Breast epithelium (tissue), 4 donors: ENCODE measurements around the gene STARD10. TPM values are rescaled to one million over a fixed set of nuclear protein-coding genes. Genes with fewer than 3 reads are reported as not detected.

ENCODE experiments used
- DNase-seq, 2 donors: peaks; one replicate each; pipeline ENCODE4 v3.0.0-alpha.2; 2019; ENCODE audit warnings: low spot score in 2 of 2
- H3K27ac ChIP-seq, 2 donors: fragments of 200-600 bp; sonication (generic) in 1 of 2; one replicate each; pipeline ENCODE4 v1.5.1; 2016 to 2019; ENCODE audit warnings: mild to moderate bottlenecking in 1 of 2
- H3K27me3 ChIP-seq, 2 donors: fragments of 200-600 bp; sonication (generic) in 1 of 2; one replicate each; pipeline versions ENCODE4 v1.5.1 to v1.6.0; 2017 to 2019; ENCODE audit warnings: control low read depth in 1 of 2, mild to moderate bottlenecking in 1 of 2
- H3K36me3 ChIP-seq: fragments of 200-600 bp; one replicate; pipeline ENCODE4 v1.5.1; 2019
- H3K4me1 ChIP-seq, 2 donors: fragments of 200-600 bp; sonication (generic); one replicate each; pipeline ENCODE4 v1.5.1; 2016 to 2019; ENCODE audit warnings: control low read depth in 1 of 2
- H3K4me3 ChIP-seq, 3 donors: fragments of 200-600 bp; sonication (generic); 1 replicate in 2 of 3; 2 replicates in 1 of 3; pipeline ENCODE4 v1.5.1; 2016 to 2019; ENCODE audit warnings: mild to moderate bottlenecking in 3 of 3, moderate library complexity in 2 of 3
- H3K9me3 ChIP-seq, 2 donors: fragments of 200-600 bp; sonication (generic) in 1 of 2; one replicate each; pipeline ENCODE4 v1.5.1; 2016 to 2019; ENCODE audit warnings: control low read depth in 1 of 2
- POLR2A ChIP-seq: fragments of 450-650 bp; IDR thresholded peaks from one replicate; pipeline ENCODE4 v1.6.1; 2016; ENCODE audit warnings: antibody characterized with exemption, mild to moderate bottlenecking, moderate library complexity
- POLR2AphosphoS5 ChIP-seq, 3 donors: sonication (generic); formaldehyde crosslinking; IDR thresholded peaks; one replicate each; pipeline ENCODE4 v1.6.1; 2017; ENCODE audit warnings: antibody characterized with exemption in 3 of 3
- intact Hi-C: fragments of 100-400 bp; cut with DNase I; formaldehyde crosslinking; loops from one replicate; pipeline ENCODE4 v1.15.1; 2023; ENCODE audit warnings: low total_unique reads
- total RNA-seq, 3 donors: library from RNA; depleted of rRNA; stranded (reverse); fragments of >200 nt; gene quantifications; one replicate each; pipeline ENCODE4 v1.1.0, GENCODE V29; 2016
- TF ChIP-seq, protein P1 (sequence below), 3 donors: fragments of 450-650 bp; IDR thresholded peaks; one replicate each; pipeline ENCODE4 v1.5.1; 2016 to 2017; ENCODE audit warnings: antibody characterized with exemption in 3 of 3, mild to moderate bottlenecking in 3 of 3, moderate library complexity in 3 of 3

The STARD10 gene
- total RNA-seq, 3 donors from 2014 or later = 20.6 to 117 (median 93.7) TPM

DNA sequence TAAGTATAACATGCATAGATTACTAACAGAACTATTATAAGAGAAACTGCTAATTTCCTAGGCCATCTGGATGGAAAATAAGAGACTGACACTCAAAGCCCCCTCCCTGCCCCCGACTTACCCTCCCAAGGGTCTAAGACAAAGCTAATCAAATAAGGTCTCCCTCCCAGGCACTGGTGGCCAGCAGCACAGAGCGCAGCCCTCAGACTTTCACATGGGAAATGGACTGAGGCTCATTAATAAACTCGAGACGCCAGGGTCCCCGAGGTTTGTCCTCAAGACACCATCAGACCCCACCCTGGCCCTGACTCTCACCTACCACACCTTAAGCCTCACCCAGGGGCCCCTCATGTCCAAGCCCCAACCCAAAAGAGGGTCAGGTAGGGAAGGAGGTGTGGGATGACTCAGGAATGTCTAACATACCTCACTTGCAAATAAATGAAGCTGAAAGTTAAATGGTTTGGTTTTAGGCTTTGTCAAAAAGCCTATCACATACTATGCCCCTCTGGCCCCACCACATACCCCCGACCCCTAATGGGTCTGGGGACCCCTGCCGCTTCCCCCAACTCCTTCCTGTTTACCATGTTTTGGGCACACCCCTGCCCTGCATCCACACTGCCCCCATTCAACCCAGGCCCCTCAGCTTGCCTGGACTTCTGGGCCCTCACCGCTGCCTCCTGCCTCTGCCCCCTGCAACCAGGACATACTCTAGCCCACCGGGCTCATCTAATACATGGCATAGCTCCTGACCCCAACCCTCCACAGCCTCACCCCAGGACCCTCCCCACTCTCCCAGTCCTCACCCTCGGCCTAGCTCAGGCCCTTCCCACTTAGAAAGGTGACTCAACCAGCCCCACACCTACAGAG lies 53.1 kb downstream of the STARD10 start:
- no peak for DNase-seq
- H3K4me1 ChIP-seq = no peaks in the 10 kb centered on the region
- TF ChIP-seq POLR2AphosphoS5 (IDR thresholded peaks at IDR 0.05) (no peak), POLR2A (no peak)
- TF ChIP-seq, protein P1, sequence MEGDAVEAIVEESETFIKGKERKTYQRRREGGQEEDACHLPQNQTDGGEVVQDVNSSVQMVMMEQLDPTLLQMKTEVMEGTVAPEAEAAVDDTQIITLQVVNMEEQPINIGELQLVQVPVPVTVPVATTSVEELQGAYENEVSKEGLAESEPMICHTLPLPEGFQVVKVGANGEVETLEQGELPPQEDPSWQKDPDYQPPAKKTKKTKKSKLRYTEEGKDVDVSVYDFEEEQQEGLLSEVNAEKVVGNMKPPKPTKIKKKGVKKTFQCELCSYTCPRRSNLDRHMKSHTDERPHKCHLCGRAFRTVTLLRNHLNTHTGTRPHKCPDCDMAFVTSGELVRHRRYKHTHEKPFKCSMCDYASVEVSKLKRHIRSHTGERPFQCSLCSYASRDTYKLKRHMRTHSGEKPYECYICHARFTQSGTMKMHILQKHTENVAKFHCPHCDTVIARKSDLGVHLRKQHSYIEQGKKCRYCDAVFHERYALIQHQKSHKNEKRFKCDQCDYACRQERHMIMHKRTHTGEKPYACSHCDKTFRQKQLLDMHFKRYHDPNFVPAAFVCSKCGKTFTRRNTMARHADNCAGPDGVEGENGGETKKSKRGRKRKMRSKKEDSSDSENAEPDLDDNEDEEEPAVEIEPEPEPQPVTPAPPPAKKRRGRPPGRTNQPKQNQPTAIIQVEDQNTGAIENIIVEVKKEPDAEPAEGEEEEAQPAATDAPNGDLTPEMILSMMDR (IDR thresholded peaks at IDR 0.05) = no peak
- intact Hi-C loops = no loop called here
- no peaks in the 10 kb centered on the region for H3K27me3 ChIP-seq
- no peak overlapping the region for H3K4me3 ChIP-seq
- no peaks in the 10 kb centered on the region for H3K36me3 ChIP-seq
- H3K9me3 ChIP-seq = no peaks in the 10 kb centered on the region
- peak overlapping the region in 1 of 2 donors; percentile 48 for H3K27ac ChIP-seq

DNA sequence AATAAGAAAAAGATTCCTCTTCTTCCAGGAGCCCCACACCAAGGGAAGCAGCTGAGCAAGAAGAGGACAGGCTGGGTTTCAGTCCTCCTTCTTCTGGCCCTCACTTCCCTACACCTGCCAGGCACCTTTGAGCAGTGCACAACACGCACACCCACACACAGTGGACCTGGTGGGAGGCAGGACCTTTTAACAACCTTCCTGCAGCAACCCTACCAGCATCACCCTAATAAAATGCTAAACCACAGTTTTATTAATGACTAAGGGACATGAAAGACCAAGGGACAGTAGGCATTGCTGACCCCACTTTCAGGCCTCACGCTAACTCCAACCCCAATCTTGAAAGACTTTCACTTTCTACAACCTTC lies 53.8 kb downstream of the STARD10 start:
- no peak for DNase-seq
- no peak overlapping the region for H3K27ac ChIP-seq
- TF ChIP-seq, protein P1 (IDR thresholded peaks at IDR 0.05) = no peak
- TF ChIP-seq POLR2A = no peak
- no peak for TF ChIP-seq POLR2AphosphoS5 (IDR thresholded peaks at IDR 0.05)
- no peaks in the 10 kb centered on the region for H3K36me3 ChIP-seq
- no peaks in the 10 kb centered on the region for H3K9me3 ChIP-seq
- no peaks in the 10 kb centered on the region for H3K4me1 ChIP-seq
- intact Hi-C loops = no loop called here
- no peak overlapping the region for H3K4me3 ChIP-seq
- no peaks in the 10 kb centered on the region for H3K27me3 ChIP-seq

- H3K27me3 ChIP-seq = no peaks in the 10 kb centered on the region
- H3K4me1 ChIP-seq = no peaks in the 10 kb centered on the region
- H3K36me3 ChIP-seq = no peaks in the 10 kb centered on the region
- no peak overlapping the region for H3K4me3 ChIP-seq
- no peak for DNase-seq
- peak overlapping the region in 1 of 2 donors; percentile 74 for H3K27ac ChIP-seq
- TF ChIP-seq POLR2A (no peak), POLR2AphosphoS5 (IDR thresholded peaks at IDR 0.05) (no peak)
- TF ChIP-seq, protein P1 (IDR thresholded peaks at IDR 0.05) = no peak
- H3K9me3 ChIP-seq = no peaks in the 10 kb centered on the region
- intact Hi-C loops = no loop called here
Observed at GRCh38 chr11:72739240-72740059, 54.4 kb downstream of the STARD10 start.

DNA sequence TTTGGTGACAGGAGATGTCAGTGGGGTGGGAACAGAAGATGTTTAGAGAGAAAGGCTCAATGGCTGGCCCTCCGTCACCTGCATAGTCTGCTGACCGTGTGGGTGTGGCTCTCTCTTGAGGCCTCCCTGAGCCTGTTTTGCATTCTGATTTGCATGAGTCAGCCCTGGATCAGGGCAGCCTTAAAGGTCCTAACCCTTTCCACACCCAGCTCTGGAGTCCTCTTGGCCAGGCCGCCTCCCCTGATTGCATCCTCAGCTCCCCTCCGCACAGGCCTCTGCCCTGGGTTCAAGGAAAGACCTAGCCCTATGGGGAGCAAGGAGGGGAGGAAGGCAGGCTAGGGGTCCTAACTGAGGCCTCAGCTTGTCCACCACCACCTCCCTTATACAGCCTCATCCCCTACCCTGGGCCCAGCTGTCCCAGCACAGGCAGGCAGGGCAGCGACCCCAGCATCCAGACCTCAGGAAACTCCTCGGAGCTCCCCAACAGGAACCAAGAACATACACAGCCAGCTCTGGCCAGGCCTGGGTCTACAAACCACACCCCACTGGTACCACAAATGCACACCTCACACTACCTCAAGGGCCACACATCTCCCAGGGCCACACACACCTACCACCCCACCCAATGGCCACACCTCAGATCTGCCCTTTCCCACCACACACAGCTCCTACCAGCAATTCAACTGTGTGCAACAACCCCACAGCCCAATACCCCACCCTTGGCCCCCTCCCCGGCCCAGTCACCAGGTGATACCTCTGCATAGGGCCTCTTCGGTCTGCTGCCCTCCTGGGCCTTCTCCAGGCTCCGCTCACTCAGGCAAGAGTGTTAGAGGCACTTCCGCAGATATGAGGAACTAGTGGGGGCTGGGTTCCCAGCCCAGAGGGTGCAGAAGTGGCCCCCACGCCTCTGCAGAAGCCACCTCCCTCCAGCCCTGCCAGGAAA lies 55.4 kb downstream of the STARD10 start:
- H3K4me1 ChIP-seq = no peaks in the 10 kb centered on the region
- no peak for DNase-seq
- no peak for TF ChIP-seq POLR2A
- TF ChIP-seq, protein P1 (IDR thresholded peaks at IDR 0.05) = no peak
- no peak for TF ChIP-seq POLR2AphosphoS5 (IDR thresholded peaks at IDR 0.05)
- no peaks in the 10 kb centered on the region for H3K27me3 ChIP-seq
- H3K9me3 ChIP-seq = no peaks in the 10 kb centered on the region
- H3K27ac ChIP-seq = peak overlapping the region; percentile 36 to 74
- no peaks in the 10 kb centered on the region for H3K36me3 ChIP-seq
- H3K4me3 ChIP-seq = peak overlapping the region; percentile 1 to 21 (median 19)
- intact Hi-C loops = no loop called here
